Measurements from ENCODE around the gene GRIN1. TPM values are rescaled to one million over a fixed set of nuclear protein-coding genes. Genes with fewer than 3 reads are reported as not detected.

Gene GRIN1
- total and polyA plus RNA-seq, 2 donors (not counting 1 experiment from before 2014, with no cell fraction given) = 0.04 TPM; not detected in 1

DNA sequence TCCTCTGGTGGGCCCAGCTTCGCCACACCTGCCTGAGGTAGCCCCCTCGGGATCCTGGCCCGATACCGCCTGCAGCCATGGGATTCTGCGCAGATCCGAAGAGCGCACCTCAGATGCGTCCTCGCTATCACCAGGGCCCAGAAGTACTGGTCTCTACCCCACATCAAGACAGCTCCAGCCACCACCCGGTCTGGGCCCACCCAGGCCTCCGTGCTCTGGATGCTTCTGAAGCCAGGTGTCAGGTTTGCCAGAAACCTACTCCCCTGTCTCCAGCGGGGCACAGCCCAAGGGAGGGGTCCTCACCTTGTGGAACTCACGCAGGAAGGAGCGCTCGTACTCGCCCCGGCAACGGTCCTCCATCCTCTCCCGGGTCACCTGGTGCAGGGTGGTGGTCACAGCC lies 47.0 kb downstream of the GRIN1 start:
- no peaks in the 10 kb centered on the region for H3K9me3 Mint-ChIP-seq (ENCODE audit: insufficient read depth)
- Histone ChIP-seq H2AFZ (ENCODE audit: insufficient read depth, low read depth, low read length, poor library complexity, severe bottlenecking) (no peak overlapping the region), H3K4me1 (ENCODE audit: control insufficient read depth in 2 of 2, insufficient read depth in 2 of 2, low read length in 2 of 2) (peaks cover 26 to 40% of the 10 kb centered on the region in 2 donors), H3K79me2 (ENCODE audit: control insufficient read depth, insufficient read depth, low read length) (peaks cover 57% of the 10 kb centered on the region), H3K27me3 (replicated peaks in 1 of 4; ENCODE audit: control extremely low read depth in 1 of 4, control insufficient read depth in 3 of 4, insufficient read depth in 4 of 4, low read length in 3 of 4) (no peaks in the 10 kb centered on the region), H3K9ac (ENCODE audit: low read length) (no peak overlapping the region), H4K20me1 (ENCODE audit: control insufficient read depth, insufficient read depth, low read length, poor library complexity, severe bottlenecking) (peaks cover 62% of the 10 kb centered on the region), H3K9me3 (ENCODE audit: control extremely low read depth in 1 of 3, control insufficient read depth in 2 of 3, insufficient read depth in 1 of 3, low read length in 2 of 3) (peaks cover 0 to 3% (median 0%) of the 10 kb centered on the region in 3 donors), H3K4me3 (ENCODE audit: control extremely low read depth in 1 of 5, extremely low read depth in 1 of 5, insufficient read depth in 1 of 5, low read depth in 2 of 5, low read length in 4 of 5) (no peak overlapping the region), H3K27ac (ENCODE audit: low read length in 2 of 2) (no peak overlapping the region), H3K4me2 (replicated peaks; ENCODE audit: low read depth, low read length, poor library complexity, severe bottlenecking) (peak overlapping the region; percentile 22), H3K36me3 (replicated peaks in 1 of 2; ENCODE audit: control extremely low read depth in 1 of 2, control insufficient read depth in 1 of 2, extremely low read depth in 1 of 2, insufficient read depth in 2 of 2, low read length in 1 of 2) (peaks cover 0 to 59% of the 10 kb centered on the region in 2 experiments)
- peaks cover 35% of the 10 kb centered on the region for H3K4me1 Mint-ChIP-seq
- no peaks in the 10 kb centered on the region for H3K27me3 Mint-ChIP-seq
- peak overlapping the region; percentile 96 for H3K4me3 Mint-ChIP-seq
- POLR2A ChIA-PET = no interaction called here
- TF ChIP-seq, protein P1, sequence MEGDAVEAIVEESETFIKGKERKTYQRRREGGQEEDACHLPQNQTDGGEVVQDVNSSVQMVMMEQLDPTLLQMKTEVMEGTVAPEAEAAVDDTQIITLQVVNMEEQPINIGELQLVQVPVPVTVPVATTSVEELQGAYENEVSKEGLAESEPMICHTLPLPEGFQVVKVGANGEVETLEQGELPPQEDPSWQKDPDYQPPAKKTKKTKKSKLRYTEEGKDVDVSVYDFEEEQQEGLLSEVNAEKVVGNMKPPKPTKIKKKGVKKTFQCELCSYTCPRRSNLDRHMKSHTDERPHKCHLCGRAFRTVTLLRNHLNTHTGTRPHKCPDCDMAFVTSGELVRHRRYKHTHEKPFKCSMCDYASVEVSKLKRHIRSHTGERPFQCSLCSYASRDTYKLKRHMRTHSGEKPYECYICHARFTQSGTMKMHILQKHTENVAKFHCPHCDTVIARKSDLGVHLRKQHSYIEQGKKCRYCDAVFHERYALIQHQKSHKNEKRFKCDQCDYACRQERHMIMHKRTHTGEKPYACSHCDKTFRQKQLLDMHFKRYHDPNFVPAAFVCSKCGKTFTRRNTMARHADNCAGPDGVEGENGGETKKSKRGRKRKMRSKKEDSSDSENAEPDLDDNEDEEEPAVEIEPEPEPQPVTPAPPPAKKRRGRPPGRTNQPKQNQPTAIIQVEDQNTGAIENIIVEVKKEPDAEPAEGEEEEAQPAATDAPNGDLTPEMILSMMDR (IDR thresholded peaks at IDR 0.05) = no peak
- TF ChIP-seq EZH2 (IDR thresholded peaks at IDR 0.05; ENCODE audit: borderline replicate concordance, insufficient read depth, low read depth, low read length, poor library complexity, severe bottlenecking) = no peak
- CTCF ChIA-PET = no interaction called here
- H3K27ac Mint-ChIP-seq = no peak overlapping the region
- intact Hi-C loops (cut with micrococcal nuclease) = loop anchor here (5.0 kb wide), 1 partner anchor 59 kb away; no protein-coding TSS in a partner anchor
- WGBS (ENCODE audit: insufficient coverage) = 96% methylated on average over 19 of the region's 19 CpGs
- ATAC-seq (ENCODE audit: low read depth) (no peak), DNase-seq (no peak)

DNA sequence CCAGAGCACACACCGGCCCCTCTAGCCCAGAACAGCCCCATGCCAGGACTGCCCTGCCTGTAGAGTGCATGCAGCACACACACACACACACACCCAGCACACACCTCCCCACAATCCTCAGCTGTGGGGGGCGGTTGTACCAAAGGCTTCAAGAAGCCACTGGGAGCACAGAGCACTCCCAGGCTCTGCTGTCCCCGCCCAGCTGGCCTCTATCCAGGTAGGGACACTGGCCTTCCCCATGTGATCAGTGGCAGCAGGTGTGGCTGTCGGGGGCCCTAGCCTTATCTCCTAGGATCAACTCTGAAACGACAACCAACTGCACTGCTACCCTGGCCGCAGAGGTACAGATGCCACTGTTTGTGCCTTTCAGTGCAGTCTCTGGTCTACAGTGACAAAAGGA lies 47.4 kb downstream of the GRIN1 start:
- POLR2A ChIA-PET = no interaction called here
- Mint-ChIP-seq H3K4me3 (peak overlapping the region; percentile 96), H3K4me1 (peaks cover 36% of the 10 kb centered on the region), H3K27me3 (no peaks in the 10 kb centered on the region), H3K27ac (no peak overlapping the region), H3K9me3 (ENCODE audit: insufficient read depth) (no peaks in the 10 kb centered on the region)
- peaks cover 0 to 59% of the 10 kb centered on the region in 2 experiments for H3K36me3 ChIP-seq (replicated peaks in 1 of 2; ENCODE audit: control extremely low read depth in 1 of 2, control insufficient read depth in 1 of 2, extremely low read depth in 1 of 2, insufficient read depth in 2 of 2, low read length in 1 of 2)
- TF ChIP-seq EZH2 (IDR thresholded peaks at IDR 0.05; ENCODE audit: borderline replicate concordance, insufficient read depth, low read depth, low read length, poor library complexity, severe bottlenecking) = no peak
- TF ChIP-seq, protein P1 (IDR thresholded peaks at IDR 0.05) = no peak
- CTCF ChIA-PET = no interaction called here
- no peak overlapping the region for H3K27ac ChIP-seq (ENCODE audit: low read length in 2 of 2)
- peaks cover 66% of the 10 kb centered on the region for H4K20me1 ChIP-seq (ENCODE audit: control insufficient read depth, insufficient read depth, low read length, poor library complexity, severe bottlenecking)
- DNase-seq = no peak
- H2AFZ ChIP-seq (ENCODE audit: insufficient read depth, low read depth, low read length, poor library complexity, severe bottlenecking) = no peak overlapping the region
- no peak overlapping the region for H3K4me3 ChIP-seq (ENCODE audit: control extremely low read depth in 1 of 5, extremely low read depth in 1 of 5, insufficient read depth in 1 of 5, low read depth in 2 of 5, low read length in 4 of 5)
- H3K27me3 ChIP-seq (replicated peaks in 1 of 4; ENCODE audit: control extremely low read depth in 1 of 4, control insufficient read depth in 3 of 4, insufficient read depth in 4 of 4, low read length in 3 of 4) = no peaks in the 10 kb centered on the region
- WGBS (ENCODE audit: insufficient coverage) = 96% methylated on average over 5 of the region's 6 CpGs
- intact Hi-C loops (cut with micrococcal nuclease) = loop anchor here (5.0 kb wide), 1 partner anchor 59 kb away; no protein-coding TSS in a partner anchor
- peaks cover 26 to 40% of the 10 kb centered on the region in 2 donors for H3K4me1 ChIP-seq (ENCODE audit: control insufficient read depth in 2 of 2, insufficient read depth in 2 of 2, low read length in 2 of 2)
- H3K9ac ChIP-seq (ENCODE audit: low read length) = no peak overlapping the region
- ATAC-seq (ENCODE audit: low read depth) = no peak
- peaks cover 62% of the 10 kb centered on the region for H3K79me2 ChIP-seq (ENCODE audit: control insufficient read depth, insufficient read depth, low read length)
- H3K4me2 ChIP-seq (replicated peaks; ENCODE audit: low read depth, low read length, poor library complexity, severe bottlenecking) = peak overlapping the region; percentile 95
- H3K9me3 ChIP-seq (ENCODE audit: control extremely low read depth in 1 of 3, control insufficient read depth in 2 of 3, insufficient read depth in 1 of 3, low read length in 2 of 3) = peaks cover 0 to 3% (median 0%) of the 10 kb centered on the region in 3 donors
